Mucosa of descending colon (tissue), 3 donors: ENCODE measurements around the gene PRELID1. TPM values are rescaled to one million over a fixed set of nuclear protein-coding genes. Genes with fewer than 3 reads are reported as not detected.

Experiments
- ATAC-seq: fragments of 200-7000 bp; cut with Tn5 transposase; one replicate; pipeline ENCODE4 v1.9.1; 2020; ENCODE audit warnings: mild to moderate bottlenecking, moderate library complexity
- DNase-seq, 3 donors: peaks; one replicate each; pipeline ENCODE4 v3.0.0-alpha.2; 2020
- H3K36me3 ChIP-seq: fragments of 200-600 bp; one replicate; pipeline ENCODE4 v1.8.0; 2021; ENCODE audit warnings: low read depth, mild to moderate bottlenecking
- H3K4me1 ChIP-seq: fragments of 200-600 bp; one replicate; pipeline ENCODE4 v1.8.0; 2021; ENCODE audit warnings: low read depth, mild to moderate bottlenecking
- H3K4me3 ChIP-seq: fragments of 200-600 bp; one replicate; pipeline ENCODE4 v1.8.0; 2021; ENCODE audit warnings: mild to moderate bottlenecking
- H3K9me3 ChIP-seq: fragments of 200-600 bp; one replicate; pipeline ENCODE4 v1.8.0; 2021; ENCODE audit warnings: mild to moderate bottlenecking
- CTCF ChIP-seq: fragments of 200-600 bp; IDR thresholded peaks from one replicate; pipeline ENCODE4 v1.8.0; 2022; ENCODE audit warnings: antibody characterized with exemption, mild to moderate bottlenecking
- intact Hi-C, 2 donors: fragments of 100-400 bp; cut with DNase I in 1 of 2; cut with micrococcal nuclease in 1 of 2; formaldehyde crosslinking; loops; one replicate each; pipeline versions ENCODE4 v1.11.0 to v1.11.1; 2022; cut with DNase I, micrococcal nuclease
- total RNA-seq, 3 donors: library from RNA; stranded (reverse); fragmentation: NEBNext Ultra II Directional in 2 of 3; extraction: Animal tissue kit (Norgen Biotek cat#: 25700) in 2 of 3; gene quantifications; one replicate each; pipeline versions ENCODE4 v1.2.1 to v1.2.4, GENCODE V29; 2021 to 2023
- donor health status: DM: no; HTN: no; CAD: no; lungs with moderate emphysema.
- donor health status: DM: no; HTN: no; CAD: no.
- donor health status: DM: no; HTN: yes; CAD: no.

The PRELID1 gene
- total RNA-seq, 3 donors from 2014 or later, result 149 to 277 (median 171) TPM

- Histone ChIP-seq H3K4me1 (no peaks in the 10 kb centered on the region), H3K36me3 (no peaks in the 10 kb centered on the region), H3K4me3 (no peak overlapping the region), H3K9me3 (no peaks in the 10 kb centered on the region)
- ATAC-seq (no peak), DNase-seq (no peak)
- no peak for TF ChIP-seq CTCF
- intact Hi-C loops, result no loop called here
Observed at GRCh38 chr5:177265395-177265794, 38.2 kb upstream of the PRELID1 start.

GRCh38 chr5:177269232-177269895 is 34.2 kb upstream of the PRELID1 start:
- H3K36me3 ChIP-seq, result no peaks in the 10 kb centered on the region
- H3K4me1 ChIP-seq, result no peaks in the 10 kb centered on the region
- TF ChIP-seq CTCF, result no peak
- H3K9me3 ChIP-seq, result no peaks in the 10 kb centered on the region
- intact Hi-C loops, result no loop called here
- no peak for DNase-seq
- no peak overlapping the region for H3K4me3 ChIP-seq
- no peak for ATAC-seq

GRCh38 chr5:177269976-177270375 is 33.6 kb upstream of the PRELID1 start:
- Histone ChIP-seq H3K36me3 (no peaks in the 10 kb centered on the region), H3K9me3 (no peaks in the 10 kb centered on the region), H3K4me1 (no peaks in the 10 kb centered on the region), H3K4me3 (no peak overlapping the region)
- no peak for DNase-seq
- no peak for TF ChIP-seq CTCF
- intact Hi-C loops, result no loop called here
- no peak for ATAC-seq

- H3K36me3 ChIP-seq, result peaks cover 1% of the 10 kb centered on the region
- no peak for TF ChIP-seq CTCF
- no peaks in the 10 kb centered on the region for H3K9me3 ChIP-seq
- no peak overlapping the region for H3K4me3 ChIP-seq
- H3K4me1 ChIP-seq, result no peaks in the 10 kb centered on the region
- DNase-seq, result no peak
- no peak for ATAC-seq
- intact Hi-C loops, result no loop called here
Observed at GRCh38 chr5:177270653-177271052, 32.9 kb upstream of the PRELID1 start.

- Histone ChIP-seq H3K9me3 (no peaks in the 10 kb centered on the region), H3K36me3 (peaks cover 3% of the 10 kb centered on the region), H3K4me1 (no peaks in the 10 kb centered on the region), H3K4me3 (no peak overlapping the region)
- DNase-seq (no peak), ATAC-seq (no peak)
- intact Hi-C loops, result no loop called here
- TF ChIP-seq CTCF, result no peak
Observed at GRCh38 chr5:177271113-177271512, 32.5 kb upstream of the PRELID1 start.

GRCh38 chr5:177275883-177276282 is 27.7 kb upstream of the PRELID1 start:
- no peaks in the 10 kb centered on the region for H3K4me1 ChIP-seq
- H3K36me3 ChIP-seq, result peaks cover 3% of the 10 kb centered on the region
- ATAC-seq, result no peak
- intact Hi-C loops, result no loop called here
- TF ChIP-seq CTCF, result no peak
- no peaks in the 10 kb centered on the region for H3K9me3 ChIP-seq
- DNase-seq, result no peak
- no peak overlapping the region for H3K4me3 ChIP-seq
